Body of pancreas (tissue), 4 donors: ENCODE results near the gene TSEN2. TPM values are rescaled to one million over a fixed set of nuclear protein-coding genes. Genes with fewer than 3 reads are reported as not detected.

Experiments
- ATAC-seq: fragments of 150-250 bp; one replicate; pipeline ENCODE4 v1.9.1; 2016
- DNase-seq, 4 donors: peaks; one replicate each; pipeline ENCODE4 v3.0.0-alpha.2; 2019
- H3K27ac ChIP-seq, 4 donors: fragments of 200-600 bp; sonication (generic); 1 replicate in 3 of 4; 2 replicates in 1 of 4; pipeline versions ENCODE4 v1.5.1 to v1.6.1; 2016 to 2019; ENCODE audit warnings: mild to moderate bottlenecking in 1 of 4, mixed read lengths in 1 of 4, moderate library complexity in 1 of 4
- H3K27me3 ChIP-seq, 2 donors: fragments of 200-600 bp; sonication (generic); one replicate each; pipeline ENCODE4 v1.6.0; 2016; ENCODE audit warnings: mild to moderate bottlenecking in 1 of 2
- H3K36me3 ChIP-seq, 2 donors: fragments of 200-600 bp; sonication (generic); replicated peaks in 1 of 2; 2 replicates each; pipeline ENCODE4 v1.5.1; 2016; ENCODE audit warnings: low read depth in 2 of 2; ENCODE audit not compliant: insufficient read depth in 1 of 2
- H3K4me1 ChIP-seq: fragments of 200-600 bp; sonication (generic); one replicate; pipeline ENCODE4 v1.6.0; 2016
- H3K4me3 ChIP-seq, 2 donors: fragments of 200-600 bp; sonication (generic); 1 replicate in 1 of 2; 2 replicates in 1 of 2; pipeline ENCODE4 v1.5.1; 2016 to 2019
- H3K9me3 ChIP-seq, 3 donors: fragments of 200-600 bp; sonication (generic); 1 replicate in 2 of 3; 2 replicates in 1 of 3; pipeline ENCODE4 v1.5.1; 2016
- CTCF ChIP-seq, 7 experiments: fragments of 450-650 bp in 4 of 7; fragments of 200-600 bp in 3 of 7; sonication (generic) in 3 of 7; IDR thresholded peaks; one replicate each; pipeline ENCODE4 v1.5.1; 2016 to 2019; ENCODE audit warnings: antibody characterized with exemption in 7 of 7
- POLR2A ChIP-seq, 3 donors: fragments of 450-650 bp; IDR thresholded peaks; one replicate each; pipeline ENCODE4 v1.6.1; 2016; ENCODE audit warnings: antibody characterized with exemption in 3 of 3, mild to moderate bottlenecking in 2 of 3
- WGBS, 2 donors: methylation state at CpG; one replicate each; pipeline ENCODE4 v1.1.5; 2017; 5-methylcytosine and 5-hydroxymethylcytosine counted together
- intact Hi-C: fragments of 100-400 bp; cut with DNase I; formaldehyde crosslinking; loops from one replicate; pipeline ENCODE4 v1.15.1; 2023
- total RNA-seq, 2 donors: library from RNA; depleted of rRNA; stranded (reverse); fragments of >200 nt; gene quantifications; one replicate each; pipeline ENCODE4 v1.1.0, GENCODE V29; 2016

TSEN2 gene
- total RNA-seq, 2 donors from 2014 or later: 14.8 to 20.8 TPM

- DNase-seq (no peak), ATAC-seq (no peak)
- Histone ChIP-seq H3K27ac (peak overlapping the region in 3 of 4 donors; percentile 97 to 98 (median 97)), H3K27me3 (peaks cover 0 to 5% of the 10 kb centered on the region in 2 donors), H3K4me3 (peak overlapping the region in 1 of 2 donors; percentile 61), H3K36me3 (no peaks in the 10 kb centered on the region), H3K9me3 (no peaks in the 10 kb centered on the region), H3K4me1 (peaks cover 44% of the 10 kb centered on the region)
- TF ChIP-seq POLR2A (IDR thresholded peaks at IDR 0.05): no peak
- TF ChIP-seq CTCF (IDR thresholded peaks at IDR 0.05): no peak
- intact Hi-C loops: no loop called here
- WGBS, 2 donors: 1% methylated on average over 8 of the region's 8 CpGs
Measured at GRCh38 chr3:12556314-12556689, 72.0 kb downstream of the TSEN2 start.

GRCh38 chr3:12556690-12557472 lies 72.6 kb downstream of the TSEN2 start, which contains the start of gene MKRN2:
MKRN2 (plus strand) TSS chr3:12557087; CDS start chr3:12557151, 64 bp downstream.
- peak; percentile 97 for ATAC-seq
- no peaks in the 10 kb centered on the region for H3K9me3 ChIP-seq
- peaks cover 0 to 2% of the 10 kb centered on the region in 2 donors for H3K27me3 ChIP-seq
- DNase-seq: peak; percentile 89 to 93 (median 92)
- 0 to 2% methylated on average over 19 to 56 of the region's 77 CpGs for WGBS, 2 donors
- peaks cover 50% of the 10 kb centered on the region for H3K4me1 ChIP-seq
- TF ChIP-seq CTCF (IDR thresholded peaks at IDR 0.05) (peak in 1 of 7 experiments; percentile 35), POLR2A (IDR thresholded peaks at IDR 0.05) (peak; percentile 96 to 98 (median 97))
- intact Hi-C loops: no loop called here
- no peaks in the 10 kb centered on the region for H3K36me3 ChIP-seq
- H3K27ac ChIP-seq: peak within 1 kb of the TSS; percentile 72 to 98 (median 97)
- peak within 1 kb of the TSS; percentile 61 to 93 for H3K4me3 ChIP-seq

GRCh38 chr3:12557473-12558100 lies 73.3 kb downstream of the TSEN2 start:
- Histone ChIP-seq H3K27me3 (no peaks in the 10 kb centered on the region), H3K4me1 (peaks cover 57% of the 10 kb centered on the region), H3K36me3 (no peaks in the 10 kb centered on the region), H3K9me3 (no peaks in the 10 kb centered on the region), H3K27ac (peak overlapping the region; percentile 72 to 98 (median 97)), H3K4me3 (peak overlapping the region; percentile 61 to 93)
- no peak for TF ChIP-seq POLR2A (IDR thresholded peaks at IDR 0.05)
- no peak for TF ChIP-seq CTCF (IDR thresholded peaks at IDR 0.05)
- no peak for ATAC-seq
- no peak for DNase-seq
- intact Hi-C loops: no loop called here
- 1% methylated on average over 18 of the region's 18 CpGs for WGBS, 2 donors

- Histone ChIP-seq H3K27me3 (no peaks in the 10 kb centered on the region), H3K4me3 (no peak overlapping the region), H3K36me3 (no peaks in the 10 kb centered on the region), H3K9me3 (no peaks in the 10 kb centered on the region), H3K4me1 (peaks cover 61% of the 10 kb centered on the region), H3K27ac (peak overlapping the region in 1 of 4 donors; percentile 6)
- TF ChIP-seq CTCF (IDR thresholded peaks at IDR 0.05): no peak
- TF ChIP-seq POLR2A (IDR thresholded peaks at IDR 0.05): no peak
- DNase-seq (no peak), ATAC-seq (no peak)
- intact Hi-C loops: no loop called here
- 35 to 38% methylated on average over 4 of the region's 4 CpGs for WGBS, 2 donors
Measured at GRCh38 chr3:12558706-12559105, 74.4 kb downstream of the TSEN2 start.
